HG03457 (cell line): Measurements from ENCODE around the gene SIGLEC7.

Experiments used
- ATAC-seq: cut with Tn5 transposase; IDR thresholded peaks from one replicate; pipeline ENCODE4 v1.9.1; 2021; ENCODE audit warnings: moderate number of reproducible peaks; ENCODE audit not compliant: unreplicated experiment

SIGLEC7 gene

DNA sequence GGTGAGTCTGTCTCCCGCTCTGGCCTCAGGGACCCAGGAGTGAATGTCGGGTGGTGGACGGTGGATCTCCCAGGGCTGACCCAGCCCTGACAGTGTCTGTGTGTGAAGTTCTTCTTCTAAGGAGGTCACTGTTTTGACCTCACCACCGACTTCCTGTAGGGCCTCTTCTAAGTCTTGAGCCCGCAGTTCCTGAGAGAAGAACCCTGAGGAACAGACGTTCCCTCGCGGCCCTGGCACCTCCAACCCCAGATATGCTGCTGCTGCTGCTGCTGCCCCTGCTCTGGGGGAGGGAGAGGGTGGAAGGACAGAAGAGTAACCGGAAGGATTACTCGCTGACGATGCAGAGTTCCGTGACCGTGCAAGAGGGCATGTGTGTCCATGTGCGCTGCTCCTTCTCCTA is at the start of gene SIGLEC7:
SIGLEC7 (plus strand) TSS at position 183 of the 400 bp plus-strand sequence; CDS start at position 252, 69 bp downstream.
- ATAC-seq = no peak

DNA sequence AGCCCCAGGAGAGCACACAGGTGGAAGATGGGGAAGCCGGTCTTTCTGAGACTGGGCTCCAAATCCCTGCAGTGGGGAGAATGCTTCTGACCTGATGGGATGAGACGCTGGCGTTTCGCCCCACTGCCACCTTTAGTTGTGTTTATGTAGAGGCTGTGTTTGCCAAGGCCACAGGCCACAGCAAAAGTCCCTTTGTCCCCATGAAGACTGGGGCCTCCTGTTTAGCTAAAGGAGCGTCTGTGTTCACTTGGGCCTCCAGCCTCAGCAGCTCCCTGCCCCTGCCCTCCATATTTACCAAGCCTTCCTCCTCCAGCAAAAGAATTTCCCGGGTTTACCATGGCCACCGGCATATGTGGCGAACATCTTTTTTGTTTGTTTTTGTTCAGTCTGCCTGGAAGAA is 49.0 kb upstream of the SIGLEC7 start:
- ATAC-seq = no peak

DNA sequence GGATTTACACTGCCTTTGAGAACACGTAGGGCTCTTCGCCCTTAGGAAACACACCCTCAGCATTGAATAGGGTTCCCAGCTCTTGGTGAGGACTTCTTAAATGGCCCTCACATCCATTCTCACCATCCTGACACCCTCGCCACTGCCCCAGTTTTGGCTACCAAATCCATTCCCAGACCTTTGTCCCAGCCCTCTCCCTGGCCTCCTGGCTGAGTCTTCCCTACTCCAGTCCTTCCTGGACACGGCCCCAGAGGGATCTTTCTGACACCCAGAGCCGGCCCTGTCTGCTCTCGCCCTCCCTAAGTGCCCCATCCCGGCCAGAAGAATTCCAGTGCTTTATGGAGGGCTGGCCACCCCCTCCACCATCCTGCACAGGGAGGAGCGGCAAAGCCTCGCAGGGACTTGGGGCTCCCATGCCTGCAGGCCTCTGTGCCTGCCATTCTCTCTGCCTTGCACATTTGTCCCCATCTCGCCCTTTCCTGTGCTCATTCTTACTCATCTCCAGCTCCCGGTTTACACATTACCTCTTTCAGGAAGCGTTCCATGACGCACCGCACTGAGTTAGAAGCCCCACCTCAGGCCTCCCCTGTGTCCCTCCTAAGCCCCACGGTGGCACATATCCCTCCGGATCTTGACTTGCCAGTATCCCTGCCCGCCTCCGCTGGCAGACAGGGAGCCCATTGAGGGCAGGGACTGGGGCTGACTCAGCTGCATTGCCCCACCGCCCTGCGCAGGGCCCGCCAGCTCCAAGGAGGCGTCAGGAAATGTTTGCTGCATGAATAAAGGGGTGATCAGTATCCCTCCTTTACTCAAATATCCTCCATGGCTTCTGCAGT is 48.4 kb upstream of the SIGLEC7 start:
- no peak for ATAC-seq

- ATAC-seq = no peak
Observed at GRCh38 chr19:51094696-51095279, 47.3 kb upstream of the SIGLEC7 start.

DNA sequence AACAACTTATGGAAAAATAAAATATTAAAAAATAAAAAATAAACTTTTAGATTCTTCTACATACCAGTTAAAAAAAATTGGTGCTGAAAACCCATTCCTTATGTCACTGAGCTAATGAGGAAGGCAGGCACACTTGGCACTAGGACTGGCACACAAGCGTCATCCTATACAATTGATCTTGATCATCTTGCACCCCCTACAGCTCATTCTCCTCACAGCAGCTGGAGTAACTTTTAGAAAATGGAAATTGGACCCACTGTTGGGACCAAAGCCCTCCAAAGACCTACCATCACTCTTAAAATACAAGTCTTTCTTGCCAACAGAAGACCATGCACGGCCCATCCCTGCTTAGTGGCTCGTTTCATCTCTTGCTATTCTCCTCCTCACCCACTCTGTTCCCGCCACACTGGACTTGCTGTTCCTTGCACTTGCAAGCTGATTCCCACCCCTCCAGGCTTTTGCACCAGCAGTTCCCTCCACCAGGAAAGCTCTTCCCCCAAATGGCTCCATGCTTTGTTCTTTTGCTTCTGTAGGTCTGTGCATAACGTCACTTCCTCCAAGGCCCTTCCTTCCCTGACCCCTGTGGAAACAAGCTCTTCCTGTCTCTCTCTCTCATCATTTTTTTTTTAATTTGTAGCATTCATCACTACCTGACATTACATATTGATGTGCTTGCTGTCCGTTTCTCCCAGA is 45.5 kb upstream of the SIGLEC7 start:
- no peak for ATAC-seq

- no peak for ATAC-seq
Observed at GRCh38 chr19:51097166-51097738, 44.8 kb upstream of the SIGLEC7 start.

GRCh38 chr19:51097796-51098195 is 44.3 kb upstream of the SIGLEC7 start:
- no peak for ATAC-seq

- no peak for ATAC-seq
Observed at GRCh38 chr19:51098365-51099046, 43.6 kb upstream of the SIGLEC7 start.

- no peak for ATAC-seq
Observed at GRCh38 chr19:51099047-51099382, 43.1 kb upstream of the SIGLEC7 start.

DNA sequence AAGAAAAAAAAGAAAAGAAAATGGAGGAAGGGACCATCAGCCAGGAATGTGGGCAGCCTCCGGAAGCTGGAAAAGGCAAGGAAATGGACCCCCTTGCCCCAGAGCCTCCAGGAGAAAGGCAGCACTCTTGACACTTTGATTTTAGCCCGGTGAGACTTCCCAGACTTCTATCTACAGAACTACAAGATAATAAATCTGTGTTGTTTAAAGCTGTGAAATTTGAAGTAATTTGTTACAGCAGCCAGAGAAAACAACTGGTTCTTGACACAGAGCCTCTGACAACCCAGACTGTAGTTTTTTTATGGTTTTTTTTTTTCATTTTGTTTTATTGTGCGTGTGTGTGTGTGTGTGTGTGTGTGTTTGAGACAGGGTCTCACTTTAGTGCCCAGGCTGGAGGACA is 41.5 kb upstream of the SIGLEC7 start:
- no peak for ATAC-seq

- no peak for ATAC-seq
Observed at GRCh38 chr19:51101171-51101865, 40.8 kb upstream of the SIGLEC7 start.

GRCh38 chr19:51102991-51103390 is 39.1 kb upstream of the SIGLEC7 start:
- no peak for ATAC-seq

DNA sequence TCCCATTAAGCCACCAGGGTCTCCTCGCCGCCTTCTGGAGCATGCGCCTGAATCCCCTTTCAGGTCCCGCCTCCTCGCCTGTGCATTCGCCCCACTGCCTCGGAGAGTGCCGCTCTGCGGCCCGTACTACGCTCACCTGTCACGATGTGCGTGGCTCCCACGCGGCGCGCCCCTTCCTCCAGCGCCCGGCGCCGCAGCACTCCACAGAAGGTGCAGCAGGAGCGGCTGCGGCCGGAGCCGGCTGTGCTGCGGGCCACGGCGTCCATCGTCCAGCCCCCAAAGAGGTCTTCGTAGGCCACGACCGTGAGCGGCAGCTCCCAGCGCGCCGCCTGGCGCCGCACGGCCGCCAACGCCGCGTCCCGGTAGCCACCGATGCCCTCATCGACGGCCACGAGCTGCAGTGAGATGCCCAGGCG is 38.2 kb upstream of the SIGLEC7 start:
- ATAC-seq = no peak

DNA sequence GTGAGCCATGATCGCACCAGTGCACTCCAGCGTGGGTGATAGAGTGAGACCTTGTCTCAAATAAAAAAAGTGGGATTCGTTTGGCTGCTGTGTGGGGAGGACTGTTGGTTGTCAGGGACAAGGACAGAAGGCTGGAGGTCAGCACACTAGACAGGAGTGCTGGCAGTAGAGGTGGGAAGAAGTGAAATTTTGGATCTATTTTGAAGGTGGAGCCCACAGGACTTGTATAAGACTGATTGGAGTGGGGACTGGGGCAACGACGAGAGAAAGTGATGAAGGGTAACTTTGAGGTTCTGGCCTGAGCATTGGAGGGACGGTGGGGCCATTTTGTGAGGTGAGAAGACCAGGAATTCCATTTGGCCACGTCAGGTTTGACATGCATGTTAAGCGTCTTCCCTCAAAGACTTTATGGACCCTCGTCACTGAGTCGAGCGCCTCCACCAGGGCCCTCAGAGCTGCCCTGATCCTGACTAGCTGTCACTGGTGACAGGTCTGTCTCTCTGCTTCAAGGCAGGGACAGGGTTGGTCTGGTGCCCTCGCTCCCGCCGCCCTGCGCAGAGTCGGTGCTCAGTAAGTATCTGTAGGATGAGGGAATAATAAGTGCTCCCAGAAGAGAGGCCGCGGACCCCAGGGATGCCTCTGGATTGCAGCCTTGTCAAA is 34.6 kb upstream of the SIGLEC7 start:
- no peak for ATAC-seq

DNA sequence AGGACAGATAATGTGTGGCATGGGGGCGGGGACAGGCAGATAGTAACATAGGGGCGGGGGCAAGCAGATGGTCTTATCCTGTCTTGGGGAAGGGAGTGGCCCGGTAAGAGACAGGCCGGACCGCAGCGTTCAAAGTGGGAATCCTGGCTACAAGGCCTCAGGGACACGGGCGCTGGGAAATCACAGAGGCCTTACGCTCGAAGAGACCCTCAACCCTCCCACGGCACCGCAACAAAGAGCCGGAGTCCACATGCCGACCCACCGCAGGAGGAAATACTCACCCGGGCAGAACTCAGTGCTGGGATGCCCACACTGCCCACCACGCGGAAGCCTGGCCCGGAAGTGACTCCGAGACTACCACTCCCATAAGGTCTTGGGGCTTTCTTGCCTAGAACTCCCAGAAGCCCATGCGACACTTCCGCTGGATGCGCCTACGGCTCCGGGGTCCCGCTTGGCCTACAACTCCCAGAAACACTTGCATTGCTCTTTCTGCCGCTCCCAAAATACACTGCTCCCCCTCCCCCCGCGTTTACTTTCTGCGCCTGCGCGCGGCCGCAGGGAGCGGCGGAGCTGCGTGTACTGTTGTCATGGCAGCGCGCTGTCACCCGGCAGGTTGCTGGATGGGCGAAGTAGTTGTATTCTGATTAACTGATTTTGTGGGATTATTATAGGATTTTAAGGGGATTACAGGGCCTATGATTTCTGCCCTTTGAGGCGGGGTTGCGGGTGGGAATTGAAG is 33.9 kb upstream of the SIGLEC7 start, which contains the start of gene CTU1:
CTU1 (minus strand) TSS at position 344 of the 739 bp plus-strand sequence. CDS start 3,840 bp downstream, outside the sequence.
- ATAC-seq = peak; percentile 81

- peak; percentile 10 for ATAC-seq
Observed at GRCh38 chr19:51108805-51109146, 33.3 kb upstream of the SIGLEC7 start.

DNA sequence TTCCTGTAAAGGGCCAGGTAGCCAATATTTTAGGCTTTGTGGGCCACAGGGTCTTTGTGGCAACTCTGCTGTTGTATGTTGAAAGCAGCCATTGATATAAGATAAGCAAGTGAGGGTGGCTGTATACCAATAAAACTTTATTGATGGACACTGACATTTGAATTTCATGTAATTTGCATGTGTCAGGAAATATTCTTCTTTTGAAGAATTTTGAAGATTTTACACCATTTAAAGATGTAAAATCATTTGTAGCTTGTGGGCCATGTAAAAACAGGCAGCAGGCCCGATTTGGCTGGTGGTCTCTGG is 31.5 kb upstream of the SIGLEC7 start:
- no peak for ATAC-seq

- no peak for ATAC-seq
Observed at GRCh38 chr19:51111606-51112005, 30.5 kb upstream of the SIGLEC7 start.

DNA sequence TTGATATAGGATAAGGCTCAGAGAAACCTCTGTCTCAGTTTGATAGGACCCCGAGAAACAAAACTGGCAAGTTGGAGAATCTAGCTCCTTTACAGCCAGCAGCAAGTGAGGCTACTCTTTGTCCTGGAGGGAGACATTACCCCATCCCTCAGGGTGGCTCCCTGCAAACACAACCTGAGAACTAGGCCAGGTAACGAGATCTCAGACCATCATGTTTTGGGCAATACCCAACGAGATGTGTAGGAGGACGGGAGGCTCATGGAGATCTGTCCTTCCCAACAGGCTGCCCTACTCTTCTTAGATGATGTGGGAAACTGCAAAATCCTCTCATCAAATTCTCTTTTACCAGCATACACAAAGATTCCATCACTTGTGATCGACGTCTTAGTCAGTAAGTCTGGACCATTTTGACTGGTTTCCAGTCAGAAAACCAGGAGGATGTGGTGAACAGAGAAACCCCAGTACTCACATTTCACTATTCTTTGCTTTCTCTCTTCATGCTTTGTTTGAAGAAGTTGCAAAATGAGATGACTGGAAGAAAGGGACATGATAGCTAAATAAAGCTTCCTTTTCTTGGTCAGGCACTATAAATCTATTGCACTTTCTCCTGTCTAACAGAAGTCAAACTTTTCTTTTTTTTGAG is 27.9 kb upstream of the SIGLEC7 start:
- no peak for ATAC-seq
